GM10266 (cell line): ENCODE data around the gene KREMEN2.

Source experiments
- DNase-seq: peaks from one replicate; pipeline ENCODE4 v3.0.0; 2012; ENCODE audit errors: extremely low spot score
- CTCF ChIP-seq: IDR thresholded peaks from 2 replicates; pipeline ENCODE4 v1.5.1; 2012; ENCODE audit warnings: mild to moderate bottlenecking, low read depth; ENCODE audit not compliant: control insufficient read depth, insufficient read depth; ENCODE audit errors: missing control alignments

The KREMEN2 gene

DNA sequence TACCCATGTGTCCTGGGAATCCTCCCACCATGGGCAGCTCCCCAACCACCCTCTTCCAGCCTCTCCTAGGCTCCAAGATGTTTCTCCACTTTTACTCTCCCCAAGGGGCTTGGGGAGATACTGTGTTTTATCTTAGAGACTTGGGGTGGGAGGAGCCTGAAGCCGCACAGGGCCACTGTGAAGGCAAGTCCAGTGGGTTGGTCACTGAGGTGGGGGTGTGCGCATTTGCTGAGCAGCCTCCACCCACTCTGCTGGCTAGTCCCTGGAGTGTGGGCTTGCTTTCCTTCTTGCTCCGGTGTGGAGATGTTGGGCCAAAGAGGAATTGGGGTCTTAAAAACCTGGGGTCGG is 44.6 kb downstream of the KREMEN2 start:
- no peak for TF ChIP-seq CTCF
- no peak for DNase-seq

DNA sequence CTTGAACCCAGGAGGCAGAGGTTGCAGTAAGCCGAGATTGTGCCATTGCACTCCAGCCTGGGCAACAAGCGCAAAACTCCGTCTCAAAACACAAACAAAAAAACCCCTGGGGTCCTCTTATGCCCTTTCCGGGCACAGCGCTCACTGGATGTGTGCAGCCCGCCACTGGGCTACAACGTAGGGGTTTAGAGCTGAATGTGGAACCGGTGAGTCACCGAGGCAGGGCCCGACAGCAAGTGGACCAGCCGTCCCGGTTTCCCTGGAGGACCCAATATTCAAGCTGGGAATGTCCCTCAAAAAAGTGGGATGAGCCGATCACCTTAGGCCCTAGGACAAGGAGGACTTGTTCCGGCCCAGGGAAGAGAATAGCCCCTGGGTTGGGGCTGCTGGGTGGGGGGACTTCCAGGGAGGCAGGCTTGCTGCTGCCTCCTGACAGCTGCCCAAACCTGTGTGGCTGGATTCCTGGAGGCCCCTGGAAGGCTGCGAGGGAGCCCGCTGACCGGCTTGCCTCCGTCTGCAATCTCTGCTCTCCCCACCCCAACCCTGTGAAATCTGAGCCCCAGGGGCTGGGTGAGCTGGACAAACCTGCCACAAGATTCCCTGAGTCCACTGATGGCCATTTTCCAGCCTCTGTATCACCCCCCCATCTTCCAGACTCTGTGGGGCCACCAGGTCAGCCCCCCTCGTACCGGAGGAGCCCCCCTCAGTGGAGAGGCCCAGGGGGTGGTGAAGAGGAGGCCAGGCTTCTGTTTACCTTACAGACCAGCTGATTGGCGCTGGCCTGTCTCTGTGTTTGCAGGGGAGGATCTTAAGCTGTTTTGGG is 45.7 kb downstream of the KREMEN2 start:
- no peak for TF ChIP-seq CTCF
- no peak for DNase-seq

- DNase-seq = no peak
- no peak for TF ChIP-seq CTCF
These were observed 46.4 kb downstream of the KREMEN2 start for GRCh38 chr16:3010510-3010909.

- DNase-seq = no peak
- TF ChIP-seq CTCF = no peak
These were observed 48.2 kb downstream of the KREMEN2 start for GRCh38 chr16:3012246-3012645.

DNA sequence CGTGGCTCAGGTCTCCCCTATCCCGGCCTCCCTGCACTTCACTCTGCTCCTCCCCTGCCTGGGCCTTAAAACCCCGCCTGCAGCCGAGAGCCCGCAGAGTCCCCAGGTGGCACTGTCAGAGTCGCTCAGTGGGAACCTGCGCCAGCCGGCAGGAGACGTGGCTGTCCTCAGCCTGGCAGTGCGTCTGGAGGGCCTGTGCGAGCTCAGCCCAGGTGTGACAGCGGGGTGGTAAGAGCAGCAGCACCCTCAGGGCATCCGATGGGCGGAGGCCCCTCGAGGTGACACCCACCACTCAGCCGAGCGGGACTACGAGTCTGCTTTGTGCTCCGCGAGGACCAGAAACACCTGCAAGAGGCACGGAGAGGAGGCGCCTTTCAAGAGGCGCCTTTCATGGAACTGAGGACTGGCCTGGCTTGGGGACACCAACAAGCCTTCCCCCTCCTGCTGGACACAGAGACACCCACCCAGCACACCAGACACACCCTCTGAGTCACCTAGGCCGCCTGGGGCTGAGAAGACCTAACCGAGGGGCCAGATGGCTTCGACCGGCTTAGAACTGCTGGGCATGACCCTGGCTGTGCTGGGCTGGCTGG is 48.8 kb downstream of the KREMEN2 start, which contains the start of gene CLDN9:
TSS of gene CLDN9 (plus strand) at position 96 of the 593 bp plus-strand sequence. CDS start at position 536, 440 bp downstream.
- TF ChIP-seq CTCF = no peak
- DNase-seq = no peak

GRCh38 chr16:3013491-3013951 is 49.4 kb downstream of the KREMEN2 start:
- no peak for TF ChIP-seq CTCF
- no peak for DNase-seq
